Measurements from ENCODE around the gene STEAP3.

DNA sequence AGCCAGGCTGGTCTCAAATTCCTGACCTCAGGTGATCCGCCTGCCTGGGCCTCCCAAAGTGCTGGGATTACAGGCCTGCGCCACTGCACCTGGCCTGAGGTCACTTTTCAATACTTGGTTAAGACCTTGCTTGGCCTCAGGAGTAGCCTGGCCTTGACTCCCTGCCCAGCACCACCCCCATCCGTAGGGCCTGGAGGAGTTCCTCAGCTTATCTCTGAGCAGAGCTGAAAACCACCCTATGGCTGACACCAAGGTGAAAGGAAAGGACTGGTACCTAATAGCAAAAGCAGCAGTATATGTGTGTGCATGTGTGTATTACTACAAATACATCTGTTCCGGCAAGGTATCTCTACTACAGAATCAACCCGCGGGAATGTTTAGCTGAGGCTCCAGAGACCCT is 56.0 kb downstream of the STEAP3 start:
- no peak for TF ChIP-seq EZH2 (IDR thresholded peaks at IDR 0.05; ENCODE audit: insufficient read depth, low read length)
- TF ChIP-seq, protein P1, sequence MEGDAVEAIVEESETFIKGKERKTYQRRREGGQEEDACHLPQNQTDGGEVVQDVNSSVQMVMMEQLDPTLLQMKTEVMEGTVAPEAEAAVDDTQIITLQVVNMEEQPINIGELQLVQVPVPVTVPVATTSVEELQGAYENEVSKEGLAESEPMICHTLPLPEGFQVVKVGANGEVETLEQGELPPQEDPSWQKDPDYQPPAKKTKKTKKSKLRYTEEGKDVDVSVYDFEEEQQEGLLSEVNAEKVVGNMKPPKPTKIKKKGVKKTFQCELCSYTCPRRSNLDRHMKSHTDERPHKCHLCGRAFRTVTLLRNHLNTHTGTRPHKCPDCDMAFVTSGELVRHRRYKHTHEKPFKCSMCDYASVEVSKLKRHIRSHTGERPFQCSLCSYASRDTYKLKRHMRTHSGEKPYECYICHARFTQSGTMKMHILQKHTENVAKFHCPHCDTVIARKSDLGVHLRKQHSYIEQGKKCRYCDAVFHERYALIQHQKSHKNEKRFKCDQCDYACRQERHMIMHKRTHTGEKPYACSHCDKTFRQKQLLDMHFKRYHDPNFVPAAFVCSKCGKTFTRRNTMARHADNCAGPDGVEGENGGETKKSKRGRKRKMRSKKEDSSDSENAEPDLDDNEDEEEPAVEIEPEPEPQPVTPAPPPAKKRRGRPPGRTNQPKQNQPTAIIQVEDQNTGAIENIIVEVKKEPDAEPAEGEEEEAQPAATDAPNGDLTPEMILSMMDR (IDR thresholded peaks at IDR 0.05; ENCODE audit: insufficient read depth, low read depth, low read length) = no peak

Measured in astrocyte (in vitro differentiated cells and primary cell).